Activated CD8-positive, alpha-beta memory T cell treated with anti-CD3 and anti-CD28 coated beads, Interleukin-2, amount 50 U/mL, for 1 hour (primary cell): ENCODE measurements around the gene PJVK.
"Not testable (repeated sequence)": the region's sequence is repeated elsewhere in the genome, so short reads cannot be mapped to it uniquely, and the experiment has no call there.

Source experiments
- DNase-seq: peaks from one replicate; pipeline ENCODE4 v3.0.0-alpha.2; 2020; ENCODE audit errors: extremely low read depth

PJVK gene

GRCh38 chr2:178450774-178451525 lies at the start of gene PJVK, which contains the start of gene PRKRA:
PJVK (plus strand) TSS chr2:178451378; CDS start chr2:178453410, 2,032 bp downstream.
PRKRA (minus strand) TSS chr2:178451175; CDS start chr2:178451030, 145 bp downstream.
- DNase-seq: peak; percentile 84

- DNase-seq: no peak
Observed at GRCh38 chr2:178401994-178402437, 49.2 kb upstream of the PJVK start.

GRCh38 chr2:178403671-178404306 lies 47.4 kb upstream of the PJVK start:
- no peak for DNase-seq

GRCh38 chr2:178404368-178404767 lies 46.8 kb upstream of the PJVK start:
- DNase-seq: no peak

GRCh38 chr2:178409261-178409660 lies 41.9 kb upstream of the PJVK start:
- no peak for DNase-seq

GRCh38 chr2:178412047-178412446 lies 39.1 kb upstream of the PJVK start:
- no peak for DNase-seq

GRCh38 chr2:178412453-178412852 lies 38.7 kb upstream of the PJVK start:
- DNase-seq: not testable (repeated sequence)

GRCh38 chr2:178413472-178414265 lies 37.5 kb upstream of the PJVK start:
- DNase-seq: peak; percentile 39

GRCh38 chr2:178414266-178415247 lies 36.6 kb upstream of the PJVK start:
- DNase-seq: peak; percentile 31

GRCh38 chr2:178415979-178416378 lies 35.2 kb upstream of the PJVK start:
- no peak for DNase-seq

- no peak for DNase-seq
Observed at GRCh38 chr2:178417916-178418315, 33.3 kb upstream of the PJVK start.

- no peak for DNase-seq
Observed at GRCh38 chr2:178418426-178418825, 32.8 kb upstream of the PJVK start.

GRCh38 chr2:178419123-178419522 lies 32.1 kb upstream of the PJVK start:
- DNase-seq: no peak

GRCh38 chr2:178420463-178420999 lies 30.6 kb upstream of the PJVK start:
- no peak for DNase-seq

GRCh38 chr2:178422097-178422496 lies 29.1 kb upstream of the PJVK start:
- DNase-seq: no peak

GRCh38 chr2:178423746-178424145 lies 27.4 kb upstream of the PJVK start:
- not testable (repeated sequence) for DNase-seq

- no peak for DNase-seq
Observed at GRCh38 chr2:178425255-178425827, 25.8 kb upstream of the PJVK start.

GRCh38 chr2:178426388-178426787 lies 24.8 kb upstream of the PJVK start:
- DNase-seq: no peak

GRCh38 chr2:178427458-178427857 lies 23.7 kb upstream of the PJVK start:
- no peak for DNase-seq

GRCh38 chr2:178428396-178428806 lies 22.8 kb upstream of the PJVK start:
- DNase-seq: no peak
